ENCODE results near the gene SPATA18.

DNA sequence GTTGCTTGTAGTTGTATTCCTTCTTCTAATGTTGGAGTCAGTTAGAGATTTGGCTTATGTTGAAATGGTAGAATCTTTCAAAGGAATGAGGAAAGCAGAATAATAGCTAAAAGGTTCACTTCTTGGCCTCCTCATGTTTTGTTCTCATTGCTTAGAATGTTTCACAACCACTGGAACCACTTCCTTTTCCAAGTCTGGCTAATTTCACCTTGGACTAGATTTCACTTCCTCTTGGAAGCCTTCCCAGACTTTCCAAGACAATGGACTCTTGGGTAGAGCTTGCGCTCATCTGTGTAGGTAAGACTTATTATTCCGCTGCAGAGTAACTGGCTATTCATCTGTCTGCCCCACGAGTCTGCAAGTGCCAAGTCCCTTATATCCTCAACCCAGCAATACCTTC is 8.3 kb downstream of the SPATA18 start:
- TF ChIP-seq, protein P1, sequence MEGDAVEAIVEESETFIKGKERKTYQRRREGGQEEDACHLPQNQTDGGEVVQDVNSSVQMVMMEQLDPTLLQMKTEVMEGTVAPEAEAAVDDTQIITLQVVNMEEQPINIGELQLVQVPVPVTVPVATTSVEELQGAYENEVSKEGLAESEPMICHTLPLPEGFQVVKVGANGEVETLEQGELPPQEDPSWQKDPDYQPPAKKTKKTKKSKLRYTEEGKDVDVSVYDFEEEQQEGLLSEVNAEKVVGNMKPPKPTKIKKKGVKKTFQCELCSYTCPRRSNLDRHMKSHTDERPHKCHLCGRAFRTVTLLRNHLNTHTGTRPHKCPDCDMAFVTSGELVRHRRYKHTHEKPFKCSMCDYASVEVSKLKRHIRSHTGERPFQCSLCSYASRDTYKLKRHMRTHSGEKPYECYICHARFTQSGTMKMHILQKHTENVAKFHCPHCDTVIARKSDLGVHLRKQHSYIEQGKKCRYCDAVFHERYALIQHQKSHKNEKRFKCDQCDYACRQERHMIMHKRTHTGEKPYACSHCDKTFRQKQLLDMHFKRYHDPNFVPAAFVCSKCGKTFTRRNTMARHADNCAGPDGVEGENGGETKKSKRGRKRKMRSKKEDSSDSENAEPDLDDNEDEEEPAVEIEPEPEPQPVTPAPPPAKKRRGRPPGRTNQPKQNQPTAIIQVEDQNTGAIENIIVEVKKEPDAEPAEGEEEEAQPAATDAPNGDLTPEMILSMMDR (IDR thresholded peaks at IDR 0.05): no peak
- TF ChIP-seq POLR2A (IDR thresholded peaks at IDR 0.05) (no peak), POLR2AphosphoS5 (IDR thresholded peaks at IDR 0.05) (peak in 1 of 3 donors; percentile 65)

Measured in breast epithelium (tissue), 3 donors.